Left ventricle myocardium superior (tissue), 1 donor: Measurements from ENCODE around the gene PSRC1. TPM values are rescaled to one million over a fixed set of nuclear protein-coding genes. Genes with fewer than 3 reads are reported as not detected.
"Not testable (repeated sequence)": the region's sequence is repeated elsewhere in the genome, so short reads cannot be mapped to it uniquely, and the experiment has no call there.

Source experiments
- ATAC-seq: fragments of 200-7000 bp; cut with Tn5 transposase; one replicate; pipeline ENCODE4 v1.9.1; 2020; ENCODE audit warnings: mild to moderate bottlenecking, moderate library complexity
- DNase-seq: peaks from one replicate; pipeline ENCODE4 v3.0.0-alpha.2; 2020
- intact Hi-C: fragments of 100-400 bp; cut with micrococcal nuclease; formaldehyde crosslinking; loops from one replicate; pipeline ENCODE4 v1.11.0; 2022
- long read RNA-seq: library from polyadenylated mRNA; unstranded; transcript quantifications from one replicate; pipeline ENCODE4 v2.0.0, GENCODE V29; 2021
- total RNA-seq: library from RNA; stranded (reverse); fragmentation: NEBNext Ultra II Directional; extraction: Animal tissue kit (Norgen Biotek cat#: 25700); gene quantifications from one replicate; pipeline ENCODE4 v1.2.1, GENCODE V29; 2021
- donor health status: DM: no; HTN: yes; CAD: no; lungs with severe emphysema.

The PSRC1 gene
- 0.74 TPM for total RNA-seq
- long read RNA-seq, partial matches to known transcripts, result 1 of 7 reads
- long read RNA-seq, other reads (novel, unspliced or antisense), result 5 of 7 reads

DNA sequence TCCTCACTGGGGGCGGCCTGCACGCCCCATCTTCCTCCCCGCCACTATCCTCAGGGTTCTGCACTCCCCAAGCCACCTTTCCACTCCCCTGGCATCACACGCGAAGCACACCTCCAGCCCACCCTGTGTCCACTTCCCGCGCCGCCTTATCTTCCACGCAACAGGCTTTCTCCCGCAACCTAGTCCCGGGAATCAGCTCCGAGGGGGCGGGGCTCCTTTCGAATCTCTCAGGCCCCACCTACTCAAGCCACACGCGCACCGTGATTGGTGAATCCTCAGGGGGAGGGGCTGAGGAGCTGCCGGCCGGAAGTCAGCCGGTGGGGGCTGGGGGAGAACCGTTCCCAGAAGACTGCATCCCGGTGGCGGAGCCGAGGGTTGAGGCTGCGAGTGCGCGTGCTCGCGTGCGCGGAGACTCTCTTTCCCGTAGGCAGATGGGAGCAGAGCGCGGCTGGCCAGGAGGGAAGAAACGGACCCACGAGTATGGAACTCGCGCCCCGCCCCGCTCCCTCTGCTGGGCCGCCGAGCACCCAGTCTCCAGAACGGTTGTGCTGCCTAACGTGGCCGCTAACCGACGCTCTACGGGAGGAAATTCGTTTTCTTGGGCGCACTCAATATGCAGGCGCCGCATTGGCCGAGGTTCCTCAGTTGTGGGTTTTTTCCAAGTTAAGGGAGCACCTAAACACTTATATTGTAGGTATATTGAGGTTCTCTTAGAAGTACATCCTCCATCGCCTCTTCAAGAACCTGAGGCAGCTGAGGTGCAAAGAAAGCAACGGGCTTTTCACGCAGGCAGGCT is at the start of gene PSRC1:
TSS of gene PSRC1 (minus strand) at position 194 of the 796 bp plus-strand sequence.
- ATAC-seq (peak; percentile 100), DNase-seq (peak; percentile 97)
- intact Hi-C loops, result no loop called here

GRCh38 chr1:109331113-109331512 is 48.2 kb upstream of the PSRC1 start:
- ATAC-seq (no peak), DNase-seq (no peak)
- intact Hi-C loops, result no loop called here

DNA sequence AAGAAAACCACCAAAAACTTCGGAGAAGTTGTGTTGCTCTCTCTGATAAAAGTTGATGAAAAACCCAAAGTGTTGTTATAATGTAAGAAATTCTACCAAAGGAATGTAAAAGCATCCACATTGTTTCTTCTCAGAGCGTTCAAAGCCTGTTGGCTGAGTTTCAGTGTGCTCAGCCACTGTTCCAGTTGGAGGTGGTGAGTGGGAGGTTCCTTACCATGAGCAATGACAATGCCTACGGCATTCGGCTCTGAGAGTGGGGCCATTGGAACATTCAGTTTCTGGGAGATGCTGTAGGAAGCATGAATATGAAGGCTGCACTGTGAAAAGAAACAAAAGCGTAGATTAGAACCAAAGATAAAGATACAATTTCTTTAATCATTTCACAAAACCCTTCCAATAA is 44.3 kb upstream of the PSRC1 start:
- DNase-seq, result no peak
- intact Hi-C loops, result no loop called here
- ATAC-seq, result no peak

- intact Hi-C loops, result no loop called here
- ATAC-seq, result no peak
- no peak for DNase-seq
Observed at GRCh38 chr1:109322974-109323373, 40.0 kb upstream of the PSRC1 start.

- ATAC-seq, result no peak
- DNase-seq, result no peak
- intact Hi-C loops, result no loop called here
Observed at GRCh38 chr1:109319114-109319513, 36.2 kb upstream of the PSRC1 start.

DNA sequence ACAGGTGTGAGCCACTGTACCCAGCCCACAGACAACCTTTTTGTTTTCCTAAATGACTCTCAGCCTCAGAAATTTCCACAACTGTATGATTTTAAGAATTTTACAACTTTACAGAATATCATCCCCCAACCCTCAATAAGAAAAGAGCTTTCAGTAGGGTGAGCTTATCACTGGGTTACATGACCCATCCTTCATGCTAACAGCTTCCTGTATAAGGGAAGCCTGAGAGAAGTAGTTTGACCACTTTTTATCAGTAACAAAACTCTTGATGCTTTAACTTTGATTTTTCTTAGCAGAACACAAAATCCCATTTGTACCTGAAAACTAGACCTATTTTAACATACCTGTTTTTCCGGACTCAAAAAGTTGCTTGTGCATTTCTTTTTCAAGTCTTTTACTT is 33.6 kb upstream of the PSRC1 start:
- ATAC-seq (no peak), DNase-seq (no peak)
- intact Hi-C loops, result no loop called here

- DNase-seq, result no peak
- no peak for ATAC-seq
- intact Hi-C loops, result no loop called here
Observed at GRCh38 chr1:109315288-109315687, 32.3 kb upstream of the PSRC1 start.

DNA sequence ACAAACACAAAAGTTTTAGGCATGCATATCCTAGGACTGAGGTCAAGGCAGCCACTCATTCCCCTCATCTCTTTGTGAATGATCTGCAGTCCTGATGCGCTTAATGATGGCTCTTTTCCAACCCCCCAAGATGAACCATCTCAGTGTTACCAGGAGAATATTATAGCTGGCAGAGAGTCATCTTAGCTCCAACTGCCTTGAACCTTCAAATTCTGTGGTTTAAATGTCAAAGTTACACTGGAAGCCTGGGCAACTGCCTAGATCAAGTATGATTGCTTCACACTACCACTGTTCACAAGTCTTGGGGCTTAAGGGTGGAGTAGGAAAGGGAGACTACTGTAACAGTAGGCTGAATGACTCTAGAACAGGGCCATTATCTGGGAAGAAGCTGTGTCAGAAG is 31.9 kb upstream of the PSRC1 start:
- ATAC-seq (no peak), DNase-seq (no peak)
- intact Hi-C loops, result no loop called here

GRCh38 chr1:109312978-109313775 is 30.2 kb upstream of the PSRC1 start:
- intact Hi-C loops, result no loop called here
- ATAC-seq, result no peak
- no peak for DNase-seq

DNA sequence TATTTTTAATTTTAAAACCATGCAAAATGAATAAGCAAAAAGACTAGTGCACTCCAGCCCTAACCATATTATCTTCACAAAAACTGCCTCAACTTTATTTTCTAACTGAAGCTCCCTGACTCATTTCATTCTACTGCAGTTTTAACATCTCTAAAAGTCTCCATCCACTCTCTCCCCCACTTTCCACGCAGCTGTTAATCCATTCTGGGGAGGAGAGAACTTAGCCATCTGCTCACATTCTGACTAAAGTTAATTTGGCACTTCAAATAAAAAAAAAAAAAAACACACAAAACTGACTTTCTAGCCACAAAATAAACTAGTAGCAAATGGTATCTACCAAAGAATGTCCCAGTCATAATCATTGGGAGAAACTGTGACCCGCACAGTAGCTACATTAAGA is 29.3 kb upstream of the PSRC1 start:
- ATAC-seq (no peak), DNase-seq (no peak)
- intact Hi-C loops, result no loop called here

GRCh38 chr1:109309347-109309746 is 26.4 kb upstream of the PSRC1 start:
- DNase-seq, result no peak
- intact Hi-C loops, result no loop called here
- no peak for ATAC-seq

- ATAC-seq (peak; percentile 90), DNase-seq (peak; percentile 75)
- intact Hi-C loops, result no loop called here
Observed at GRCh38 chr1:109307274-109308021, 24.5 kb upstream of the PSRC1 start.

DNA sequence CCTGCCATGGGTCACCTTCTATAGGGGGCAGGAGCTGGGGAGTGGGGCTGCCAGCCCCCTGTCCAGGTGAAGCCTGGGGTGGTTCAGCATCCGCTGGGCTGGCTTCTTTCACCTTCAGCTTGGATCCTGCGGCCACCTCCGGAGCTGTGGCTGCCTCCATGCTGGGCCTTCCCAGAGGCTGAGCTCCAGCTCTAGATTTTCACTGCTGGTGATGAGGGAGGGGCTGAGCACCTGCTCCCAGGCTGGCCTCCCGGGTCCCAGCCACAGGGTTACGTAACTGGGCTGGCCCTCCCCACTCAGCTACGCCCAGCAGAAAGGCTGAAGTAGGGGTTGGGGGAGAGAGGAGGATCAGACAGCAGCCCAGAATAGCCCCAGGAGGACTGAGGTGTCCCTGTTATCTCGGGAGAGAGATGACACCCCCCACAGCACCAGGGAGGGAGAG is 23.9 kb upstream of the PSRC1 start, which contains the start of gene MYBPHL:
TSS of gene MYBPHL (minus strand) at position 180 of the 442 bp plus-strand sequence. CDS start at position 160, 20 bp downstream.
- ATAC-seq, result peak; percentile 3
- intact Hi-C loops, result no loop called here

GRCh38 chr1:109305991-109306390 is 23.0 kb upstream of the PSRC1 start:
- DNase-seq, ATAC-seq, intact Hi-C loops: not testable (repeated sequence)

More for the DNA sequence above, 23.9 kb upstream of the PSRC1 start, which contains the start of gene MYBPHL:
- DNase-seq, result no peak

- peak; percentile 45 for DNase-seq
- intact Hi-C loops, result no loop called here
- peak; percentile 34 for ATAC-seq
Observed at GRCh38 chr1:109304226-109304920, 21.4 kb upstream of the PSRC1 start.

DNA sequence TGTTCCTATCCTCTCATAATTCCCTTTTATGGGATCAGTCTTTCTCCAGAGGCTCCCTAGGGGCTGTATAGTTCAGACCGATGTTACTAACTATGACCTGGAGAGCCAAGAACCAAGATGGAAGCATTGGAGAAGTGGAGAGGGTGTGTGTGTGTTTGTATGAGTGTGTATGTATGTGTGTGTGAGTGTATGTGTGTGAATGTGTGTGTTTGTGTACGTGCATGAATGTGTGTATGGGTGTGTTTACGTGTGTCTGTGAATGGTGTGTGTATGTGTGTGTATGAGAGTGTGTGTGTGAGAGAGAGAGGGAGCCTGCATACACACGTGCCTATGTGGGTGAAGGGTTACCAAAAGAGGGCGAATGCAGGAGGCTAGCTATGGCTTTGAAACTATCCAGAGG is 18.9 kb upstream of the PSRC1 start:
- DNase-seq (no peak), ATAC-seq (no peak)
- intact Hi-C loops, result no loop called here

- intact Hi-C loops, result no loop called here
Observed at GRCh38 chr1:109300650-109301151, 17.8 kb upstream of the PSRC1 start.

DNA sequence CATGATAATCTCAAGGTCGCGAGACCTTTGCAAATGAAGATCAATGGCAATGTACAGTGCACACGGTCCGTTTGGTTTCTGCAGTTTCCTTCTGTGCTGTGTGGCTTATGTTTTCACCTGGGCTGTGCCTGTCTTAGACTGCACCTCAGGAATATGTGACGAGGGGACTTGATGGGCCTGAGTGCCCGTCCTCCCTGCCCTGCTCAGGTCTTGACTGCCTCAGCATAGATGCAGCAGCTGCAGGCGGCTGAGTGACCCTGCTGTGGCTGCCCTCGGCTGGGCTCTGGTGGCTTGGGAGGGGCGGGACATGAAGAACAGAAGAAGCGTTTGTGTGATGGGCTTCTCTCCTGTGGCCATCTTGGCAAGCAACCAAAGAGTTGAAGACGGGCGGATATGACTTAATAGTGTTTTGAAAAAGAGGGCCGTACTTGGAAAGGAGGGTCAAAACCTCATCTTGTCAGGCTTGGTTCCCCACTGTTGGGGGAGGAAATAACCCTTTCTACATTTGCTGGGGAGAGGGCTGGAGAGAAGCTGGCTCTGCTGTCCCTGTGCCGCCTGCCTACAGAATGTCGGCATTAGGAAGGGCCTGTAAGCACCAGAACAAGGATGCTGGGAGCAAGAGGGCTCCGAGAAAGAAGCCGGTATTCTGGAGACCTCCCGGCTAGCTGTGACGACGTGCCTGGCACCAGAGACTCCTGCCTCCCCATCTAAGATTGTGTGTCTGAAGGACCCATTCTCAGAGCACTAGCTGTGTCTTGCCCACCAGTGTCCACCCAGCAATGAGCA is 16.8 kb upstream of the PSRC1 start:
- ATAC-seq (peak; percentile 79), DNase-seq (peak; percentile 76)
- intact Hi-C loops, result no loop called here

More at GRCh38 chr1:109300650-109301151, 17.8 kb upstream of the PSRC1 start:
- no peak for DNase-seq
- no peak for ATAC-seq
